ENCODE measurements around the gene MVP.
"Not testable (repeated sequence)": the region's sequence is repeated elsewhere in the genome, so short reads cannot be mapped to it uniquely, and the experiment has no call there.

Gene MVP

DNA sequence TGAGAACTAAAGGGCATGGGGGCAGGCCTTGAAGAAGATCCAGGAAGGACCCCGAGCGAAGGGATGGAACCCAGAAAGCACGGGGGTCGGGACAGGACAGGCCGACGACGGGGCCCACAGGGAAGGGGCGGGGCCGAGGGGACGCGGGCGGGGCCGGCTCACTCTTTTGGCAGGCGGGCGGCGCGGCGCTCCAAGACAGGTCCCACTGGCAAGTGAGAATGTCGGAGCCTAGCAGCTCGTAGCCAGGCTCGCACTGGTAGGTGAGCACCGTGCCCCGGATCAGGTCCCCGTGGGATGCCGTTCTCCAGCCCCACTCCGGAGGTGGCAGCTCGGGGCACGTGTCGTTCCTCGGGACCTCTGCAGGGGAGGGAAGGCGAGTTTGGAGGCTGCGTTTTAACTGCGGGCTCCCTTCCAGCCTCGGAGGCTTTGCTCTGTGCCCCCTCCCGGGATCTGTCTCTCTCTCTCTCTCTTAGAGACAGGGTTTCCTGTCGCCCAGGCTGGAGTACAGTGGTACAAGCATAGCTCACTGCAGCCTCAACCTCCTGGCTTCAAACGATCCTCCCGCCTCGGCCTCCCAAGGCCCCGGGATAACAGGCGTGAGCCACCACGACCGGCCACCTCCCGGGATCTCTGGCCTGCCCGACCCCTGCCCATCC is 56.5 kb downstream of the MVP start:
- no peak for DNase-seq

DNA sequence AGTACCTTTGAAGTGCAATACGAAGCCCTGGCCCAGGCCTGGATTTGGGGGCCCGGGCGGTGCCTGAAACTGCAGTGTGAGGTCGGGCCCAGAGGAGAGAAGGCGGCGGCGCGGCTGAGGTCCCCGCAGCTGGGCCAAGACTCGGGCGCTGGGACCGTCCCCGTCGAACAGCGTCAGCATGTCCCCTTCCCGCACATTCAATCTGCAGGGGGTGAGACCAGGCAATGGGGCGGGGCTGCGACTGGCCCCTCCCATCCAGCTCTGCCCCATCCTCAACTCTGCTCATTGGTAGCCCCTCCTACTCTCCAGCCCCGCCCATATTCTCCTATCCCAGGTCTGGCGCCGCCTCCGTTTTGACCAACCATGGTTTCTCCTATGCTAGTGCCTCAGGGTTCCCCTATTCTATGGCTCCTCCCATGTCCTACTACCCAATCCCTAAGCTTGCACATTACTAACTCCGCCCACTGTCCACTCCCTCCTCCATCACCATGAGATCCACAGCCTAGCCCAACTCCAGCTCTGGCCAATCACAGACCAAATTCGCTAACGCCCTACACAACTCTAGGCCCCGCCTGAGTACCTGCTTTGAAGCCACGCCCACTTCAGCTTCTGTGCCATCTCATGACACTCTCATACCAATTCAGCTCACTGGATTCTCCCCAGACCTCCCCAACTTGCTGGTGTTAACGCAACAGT is 57.2 kb downstream of the MVP start:
- peak; percentile 97 for DNase-seq

DNA sequence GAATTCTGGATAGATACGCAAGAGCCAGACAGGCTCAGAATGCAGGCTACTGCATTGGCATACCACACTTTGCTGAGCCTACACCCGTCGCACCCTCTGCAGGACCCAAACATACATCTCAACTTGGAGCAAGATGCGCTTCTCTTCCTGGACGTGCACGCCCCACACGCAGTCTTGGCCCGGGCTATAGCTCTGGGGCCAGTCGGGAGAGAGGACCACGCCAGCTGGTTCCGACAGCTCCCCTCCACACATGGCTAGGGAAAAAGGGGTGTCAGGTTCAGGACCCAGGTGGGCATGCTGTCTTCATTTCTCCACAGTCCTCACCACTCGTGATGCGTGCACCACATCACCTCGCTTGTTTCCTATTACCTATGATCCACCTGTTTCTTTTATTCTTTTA is 57.9 kb downstream of the MVP start:
- no peak for DNase-seq

DNA sequence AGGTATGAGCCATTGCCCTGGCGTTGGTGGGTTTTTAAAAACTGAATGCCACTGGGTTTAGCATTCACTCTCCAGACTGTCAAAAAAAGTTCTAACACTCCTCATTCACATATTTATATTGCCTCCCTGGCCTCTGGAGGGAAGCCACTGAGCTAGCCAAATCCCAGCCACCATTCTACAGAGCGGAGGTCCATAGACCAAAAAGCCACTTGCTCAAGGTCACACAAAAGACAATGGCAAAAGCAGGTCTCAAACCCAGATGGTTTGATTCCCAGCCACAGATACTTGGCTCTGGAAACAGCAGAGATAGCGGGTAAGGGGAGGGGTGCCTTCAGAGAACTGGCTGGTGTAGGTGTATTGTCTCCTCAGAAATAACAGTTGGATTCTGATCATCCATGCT is 60.8 kb downstream of the MVP start:
- no peak for DNase-seq

GRCh38 chr16:29883987-29884386 is 63.7 kb downstream of the MVP start:
- no peak for DNase-seq

DNA sequence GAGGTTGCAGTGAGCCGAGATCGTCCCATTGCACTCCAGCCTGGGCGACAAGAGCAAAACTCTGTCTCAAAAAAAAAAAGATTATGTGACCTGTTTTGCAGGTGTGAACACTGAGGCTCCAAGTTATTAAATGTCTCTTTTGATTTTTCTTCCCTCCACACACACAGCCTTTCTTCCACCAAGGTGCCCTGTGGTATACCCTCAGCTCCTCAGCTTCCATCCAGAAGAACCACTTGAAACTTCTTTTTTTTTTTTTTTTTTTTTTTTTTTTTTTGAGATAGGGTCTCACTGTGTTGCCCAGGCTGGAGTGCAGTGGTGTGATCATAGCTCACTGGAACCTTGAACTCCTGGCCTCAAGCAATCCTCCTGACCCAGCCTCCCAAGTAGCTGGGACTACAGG is 69.1 kb downstream of the MVP start:
- DNase-seq = not testable (repeated sequence)

DNA sequence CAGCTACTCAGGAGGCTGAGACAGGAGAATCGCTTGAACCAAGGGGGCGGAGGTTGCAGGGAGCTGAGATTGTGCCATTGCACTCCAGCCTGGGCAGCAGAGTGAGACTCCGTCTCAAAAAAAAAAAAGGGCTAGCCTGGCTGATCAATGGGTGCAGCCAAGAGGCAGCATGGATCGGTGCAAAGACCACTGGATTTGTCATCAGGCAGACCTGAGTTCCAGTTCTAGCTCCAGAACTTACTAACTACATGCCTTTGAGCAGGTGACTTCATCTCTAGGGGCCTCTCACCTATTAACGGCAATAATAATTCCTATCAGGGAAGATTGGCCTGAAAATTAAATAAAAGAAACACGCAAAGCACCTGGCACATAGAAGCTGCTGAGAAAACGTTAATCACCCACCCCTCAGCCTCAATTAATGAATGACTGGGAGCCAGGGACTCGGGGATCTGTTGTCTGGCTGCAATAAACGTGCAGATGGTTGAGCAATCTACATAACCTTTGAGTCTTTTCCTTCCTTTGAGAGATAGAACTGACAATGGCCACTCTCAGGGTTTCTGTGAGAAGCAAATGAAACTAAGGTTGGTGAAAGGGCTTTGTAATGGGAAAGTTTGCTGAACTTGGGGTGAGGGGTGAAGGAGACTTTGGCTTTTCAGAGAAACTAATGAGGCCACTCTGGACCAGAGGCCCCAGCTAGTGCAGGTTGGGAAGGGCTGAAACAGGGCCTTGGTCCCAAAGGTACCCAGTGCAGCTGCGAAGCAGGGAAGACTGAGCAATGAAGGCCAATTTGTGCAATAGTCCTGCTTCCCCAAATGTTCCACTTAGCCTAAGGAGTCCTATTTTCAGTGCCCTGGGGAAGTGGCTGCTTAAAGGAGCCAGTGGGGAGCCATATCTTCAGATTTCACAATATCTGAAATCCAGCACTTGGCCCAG is 71.5 kb downstream of the MVP start:
- DNase-seq = no peak

GRCh38 chr16:29892458-29892813 is 72.2 kb downstream of the MVP start:
- DNase-seq = no peak

- DNase-seq = no peak
Observed at GRCh38 chr16:29893553-29893952, 73.3 kb downstream of the MVP start.

DNA sequence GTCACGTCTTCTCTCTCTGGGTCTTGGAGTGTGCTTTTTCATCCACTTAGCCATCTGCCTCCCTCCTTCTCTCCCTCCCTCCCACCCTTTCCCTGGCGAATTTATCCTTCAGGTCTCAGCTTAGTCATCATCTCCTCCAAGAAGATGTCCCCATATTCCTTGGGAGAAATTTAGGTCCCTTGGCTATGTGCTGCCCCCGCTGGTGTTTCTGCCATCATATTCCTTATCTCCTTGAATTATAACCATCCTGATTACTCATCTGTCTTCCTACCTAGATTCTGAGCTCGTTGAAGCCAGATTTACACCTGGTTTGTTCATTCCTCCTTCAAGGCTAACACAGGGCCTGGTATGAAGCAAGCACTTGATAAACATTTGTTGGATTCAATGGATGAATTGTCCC is 74.1 kb downstream of the MVP start:
- DNase-seq = no peak

- no peak for DNase-seq
Observed at GRCh38 chr16:29896841-29897240, 76.6 kb downstream of the MVP start.

DNA sequence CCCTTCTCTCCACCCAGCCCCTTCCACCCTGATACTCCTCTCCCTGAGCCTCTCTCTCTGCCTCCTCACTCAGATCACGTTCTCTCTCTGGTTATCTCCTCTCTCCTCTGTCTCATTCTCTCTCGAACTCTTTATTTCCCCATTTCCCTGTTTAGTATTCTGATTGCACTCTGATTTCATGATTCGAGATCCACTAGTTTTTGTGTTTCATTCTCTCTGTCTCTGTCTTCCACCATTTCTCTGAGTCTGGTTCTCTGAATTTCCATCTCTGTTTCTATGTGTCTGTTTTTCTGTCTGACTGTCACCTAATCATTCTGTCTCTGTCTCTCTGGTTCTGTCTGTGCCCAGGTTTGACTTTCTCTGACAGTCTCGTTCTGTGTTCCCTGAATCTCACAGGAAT is 77.1 kb downstream of the MVP start:
- no peak for DNase-seq

Measured in NCI-H187 treated with DMSO at 0.1 percent for 48 hours (cell line).